HCT116 (cell line): ENCODE measurements around the gene NECAB3. TPM values are rescaled to one million over a fixed set of nuclear protein-coding genes. Genes with fewer than 3 reads are reported as not detected.

Experiments used
- ATAC-seq: fragments of 200-7000 bp; cut with Tn5 transposase; 2 replicates; pipeline ENCODE4 v1.9.1; 2020; ENCODE audit warnings: mild to moderate bottlenecking, moderate library complexity
- BruUV-seq: library from RNA; stranded (reverse); fragments of 400-500 nt; replicated peaks from 2 replicates; lab custom pipeline; 2021; lab: Mats Ljungman, UMichigan
- CTCF ChIA-PET: fragments of 300-600 bp; sonication (Branson Sonifier 250); formaldehyde crosslinking; loops from one replicate; lab custom pipeline; 2021; ENCODE audit warnings: antibody characterized with exemption; lab: Charles Lee
- POLR2A ChIA-PET: fragments of 300-600, 350-600 bp; sonication (Branson Sonifier 250); formaldehyde crosslinking; loops from one replicate; lab custom pipeline; 2021; ENCODE audit warnings: antibody characterized with exemption; lab: Charles Lee
- RAD21 ChIA-PET, 2 experiments: fragments of 300-600 bp; sonication (Branson Sonifier 250); formaldehyde crosslinking; loops; one replicate each; lab custom pipeline; 2023; ENCODE audit warnings: low total read pairs in 2 of 2; ENCODE audit not compliant: uncharacterized antibody in 2 of 2, unreplicated experiment in 2 of 2, low non-redundant PET in 1 of 2; lab: Charles Lee
- DNase-seq: peaks from one replicate; pipeline ENCODE4 v3.0.0-alpha.2; 2010; ENCODE audit warnings: low read depth, low spot score
- H2AFZ ChIP-seq: fragments of 200-600 bp; shearing (Covaris generic), sonication (generic); 2 replicates; pipeline ENCODE4 v1.6.1; 2017; ENCODE audit warnings: low read depth, mixed run types, mixed read lengths, antibody characterized with exemption, low read length; ENCODE audit not compliant: poor library complexity, severe bottlenecking
- H3K27ac ChIP-seq: 2 replicates; pipeline ENCODE4 v1.5.1; 2012; ENCODE audit warnings: low read depth, low read length
- H3K27me3 ChIP-seq: fragments of 200-600 bp; sonication (generic); 2 replicates; pipeline ENCODE4 v1.6.1; 2016; ENCODE audit warnings: mixed run types, low read length, mixed read lengths; ENCODE audit not compliant: insufficient read depth
- H3K36me3 ChIP-seq, 2 experiments: fragments of 200-500 bp in 1 of 2; fragments of 200-600 bp in 1 of 2; sonication (Bioruptor generic) in 1 of 2; sonication (generic) in 1 of 2; 2 replicates each; pipeline versions ENCODE4 v1.5.1 to v1.6.1; 2014 to 2016; ENCODE audit warnings: low read length in 2 of 2, inconsistent platforms in 1 of 2, mixed read lengths in 1 of 2, mixed run types in 1 of 2; ENCODE audit not compliant: insufficient read depth in 2 of 2, control insufficient read depth in 1 of 2
- H3K4me1 ChIP-seq, 2 experiments: fragments of 200-600 bp in 1 of 2; sonication (generic) in 1 of 2; 2 replicates each; pipeline versions ENCODE4 v1.5.1 to v1.6.1; 2012 to 2017; ENCODE audit warnings: low read length in 2 of 2, inconsistent platforms in 1 of 2, mild to moderate bottlenecking in 1 of 2, mixed read lengths in 1 of 2, mixed run types in 1 of 2, moderate library complexity in 1 of 2; ENCODE audit not compliant: insufficient read depth in 2 of 2, control insufficient read depth in 1 of 2
- H3K4me2 ChIP-seq: fragments of 200-600 bp; sonication (generic); 2 replicates; pipeline ENCODE4 v1.6.1; 2017; ENCODE audit warnings: mixed run types, low read length, mixed read lengths
- H3K4me3 ChIP-seq, 2 experiments: fragments of 200-600 bp in 1 of 2; sonication (generic) in 1 of 2; replicated peaks in 1 of 2; 2 replicates each; pipeline ENCODE4 v1.5.1; 2011 to 2016; ENCODE audit warnings: low read length in 2 of 2, control low read depth in 1 of 2, low read depth in 1 of 2, mild to moderate bottlenecking in 1 of 2, mixed read lengths in 1 of 2, mixed run types in 1 of 2
- H3K79me2 ChIP-seq: fragments of 200-600 bp; sonication (generic); 2 replicates; pipeline ENCODE4 v1.6.1; 2017; ENCODE audit warnings: mild to moderate bottlenecking, mixed run types, low read length, moderate library complexity, mixed read lengths; ENCODE audit not compliant: insufficient read depth
- H3K9ac ChIP-seq: fragments of 200-600 bp; sonication (generic); 2 replicates; pipeline ENCODE4 v1.6.1; 2016; ENCODE audit warnings: low read length, mixed read lengths
- H3K9me2 ChIP-seq: fragments of 200-600 bp; sonication (generic), shearing (Covaris generic); 2 replicates; pipeline ENCODE4 v1.6.1; 2017; ENCODE audit warnings: mixed run types, mild to moderate bottlenecking, moderate library complexity; ENCODE audit not compliant: insufficient read depth
- H3K9me3 ChIP-seq, 2 experiments: fragments of 200-500 bp in 1 of 2; fragments of 200-600 bp in 1 of 2; sonication (Bioruptor generic) in 1 of 2; sonication (generic) in 1 of 2; 2 replicates each; pipeline ENCODE4 v1.6.1; 2014 to 2017; ENCODE audit warnings: low read length in 2 of 2, mixed read lengths in 2 of 2, inconsistent platforms in 1 of 2, low read depth in 1 of 2, mild to moderate bottlenecking in 1 of 2, mixed run types in 1 of 2, moderate library complexity in 1 of 2; ENCODE audit not compliant: control insufficient read depth in 1 of 2, insufficient read depth in 1 of 2
- H4K20me1 ChIP-seq: fragments of 200-600 bp; sonication (generic), shearing (Covaris generic); 2 replicates; pipeline ENCODE4 v1.6.1; 2017; ENCODE audit warnings: mixed run types, mild to moderate bottlenecking, moderate library complexity; ENCODE audit not compliant: insufficient read depth
- ATF3 ChIP-seq: IDR thresholded peaks from 2 replicates; pipeline ENCODE4 v1.6.1; 2012
- EGR1 ChIP-seq: IDR thresholded peaks from 2 replicates; pipeline ENCODE4 v1.6.1; 2012; ENCODE audit warnings: low read depth
- EZH2 ChIP-seq: fragments of 200-600 bp; sonication (generic); IDR thresholded peaks from 2 replicates; pipeline ENCODE4 v1.6.1; 2017; ENCODE audit warnings: antibody characterized with exemption, mixed run types
- EZH2phosphoT487 ChIP-seq: fragments of 200-600 bp; IDR thresholded peaks from 2 replicates; pipeline ENCODE4 v1.6.1; 2018; ENCODE audit warnings: antibody characterized with exemption, borderline replicate concordance
- FOSL1 ChIP-seq: IDR thresholded peaks from 2 replicates; pipeline ENCODE4 v1.6.1; 2012; ENCODE audit warnings: low read depth
- JUND ChIP-seq: IDR thresholded peaks from 2 replicates; pipeline ENCODE4 v1.6.1; 2012
- MAX ChIP-seq: IDR thresholded peaks from 2 replicates; pipeline ENCODE4 v1.6.1; 2012
- POLR2A ChIP-seq: IDR thresholded peaks from 2 replicates; pipeline ENCODE4 v1.7.0; 2011; ENCODE audit warnings: borderline replicate concordance; ENCODE audit not compliant: insufficient read depth, insufficient read length; ENCODE audit errors: extremely low read depth
- POLR2AphosphoS5 ChIP-seq: IDR thresholded peaks from 2 replicates; pipeline ENCODE4 v1.6.1; 2011; ENCODE audit warnings: mild to moderate bottlenecking, low read depth, low read length, moderate library complexity
- RAD21 ChIP-seq: IDR thresholded peaks from 2 replicates; pipeline ENCODE4 v1.6.1; 2012; ENCODE audit warnings: low read depth, mild to moderate bottlenecking
- REST ChIP-seq: IDR thresholded peaks from 2 replicates; pipeline ENCODE4 v1.6.1; 2012; ENCODE audit warnings: low read depth
- SIN3A ChIP-seq: IDR thresholded peaks from 2 replicates; pipeline ENCODE4 v1.6.1; 2012; ENCODE audit warnings: low read depth
- SP1 ChIP-seq: IDR thresholded peaks from 2 replicates; pipeline ENCODE4 v1.6.1; 2012; ENCODE audit warnings: low read depth
- SRF ChIP-seq: IDR thresholded peaks from 2 replicates; pipeline ENCODE4 v1.6.1; 2012; ENCODE audit warnings: low read depth
- TCF7L2 ChIP-seq: IDR thresholded peaks from 2 replicates; pipeline ENCODE4 v1.7.0; 2011; ENCODE audit warnings: borderline replicate concordance, inconsistent platforms; ENCODE audit not compliant: insufficient read depth, insufficient read length; ENCODE audit errors: extremely low read depth
- YY1 ChIP-seq: IDR thresholded peaks from 2 replicates; pipeline ENCODE4 v1.6.1; 2011; ENCODE audit warnings: low read length, low read depth, moderate library complexity, mild to moderate bottlenecking; ENCODE audit not compliant: insufficient replicate concordance; ENCODE audit errors: extremely low read depth
- ZFX ChIP-seq: fragments of 450-650 bp; IDR thresholded peaks from 2 replicates; pipeline ENCODE4 v1.6.1; 2017
- intact Hi-C: fragments of 100-400 bp; cut with micrococcal nuclease; formaldehyde crosslinking; loops from 2 replicates; pipeline ENCODE4 v1.10.0; 2022
- total RNA-seq: library from RNA; stranded (reverse); gene quantifications from one replicate; pipeline ENCODE4 v1.2.1, GENCODE V29; 2021; ENCODE audit not compliant: unreplicated experiment

The NECAB3 gene
- total RNA-seq, 1 experiment from 2014 or later, result 48.1 TPM

- TF ChIP-seq SRF, result no peak
- no peak for TF ChIP-seq ATF3
- no peak for TF ChIP-seq SP1
- TF ChIP-seq EZH2, result no peak
- TF ChIP-seq EZH2phosphoT487, result no peak
- no peak for TF ChIP-seq FOSL1
- TF ChIP-seq YY1, result no peak
- no peak for TF ChIP-seq RAD21
- TF ChIP-seq JUND, result no peak
- no peak for TF ChIP-seq MAX
- no peak for TF ChIP-seq REST
- no peak for TF ChIP-seq SIN3A
- no peak for TF ChIP-seq POLR2A
- TF ChIP-seq TCF7L2, result no peak
- TF ChIP-seq POLR2AphosphoS5, result no peak
- TF ChIP-seq ZFX, result no peak
- TF ChIP-seq EGR1, result no peak
- Histone ChIP-seq H2AFZ (no peak overlapping the region), H3K79me2 (no peaks in the 10 kb centered on the region), H3K9me2 (no peaks in the 10 kb centered on the region), H3K9me3 (no peaks in the 10 kb centered on the region), H3K9ac (no peak overlapping the region), H3K4me1 (peaks cover 2 to 6% of the 10 kb centered on the region in 2 experiments; a peak in 2 of 4 replicates), H3K36me3 (no peaks in the 10 kb centered on the region), H3K4me3 (no peak overlapping the region), H4K20me1 (no peaks in the 10 kb centered on the region), H3K4me2 (no peak overlapping the region), H3K27ac (no peak overlapping the region), H3K27me3 (no peaks in the 10 kb centered on the region)
- ATAC-seq (no peak), DNase-seq (no peak)
- intact Hi-C loops, result no loop called here
- ChIA-PET CTCF (no interaction called here), RAD21 (no interaction called here), POLR2A (no interaction called here)
- BruUV-seq, result no TSS peak
Measured at GRCh38 chr20:33694639-33695012, 20.4 kb upstream of the NECAB3 start.
